ENCODE data around the gene ASH1L. TPM values are rescaled to one million over a fixed set of nuclear protein-coding genes. Genes with fewer than 3 reads are reported as not detected.

ASH1L gene
- total and polyA plus RNA-seq, 9 of the 15 experiments (the other 6 are each of a cell fraction or from before 2014, with no cell fraction given) = 2.0 to 23.3 (median 14.6) TPM

GRCh38 chr1:155324037-155324716 lies 238.4 kb downstream of the ASH1L start (continued):
- TF ChIP-seq ZNF589 (CRISPR knock-in tag; IDR thresholded peaks at IDR 0.05; ENCODE audit: low read depth) (no peak), NFATC3 (IDR thresholded peaks at IDR 0.05) (no peak), ILF3 (IDR thresholded peaks at IDR 0.05; ENCODE audit: borderline replicate concordance) (no peak), E2F4 (CRISPR knock-in tag; IDR thresholded peaks at IDR 0.05; ENCODE audit: low read depth) (no peak), ZNF408 (CRISPR knock-in tag; IDR thresholded peaks at IDR 0.05; ENCODE audit: low read depth) (no peak), FOXO4 (CRISPR knock-in tag; IDR thresholded peaks at IDR 0.05) (no peak), SMAD4 (CRISPR knock-in tag; conservative IDR thresholded peaks at IDR 0.05) (peak; percentile 54), NR4A1 (CRISPR knock-in tag; IDR thresholded peaks at IDR 0.05) (no peak), NR4A1 (tag; IDR thresholded peaks at IDR 0.05) (no peak), XRCC3 (IDR thresholded peaks at IDR 0.05) (no peak), PREB (CRISPR knock-in tag; IDR thresholded peaks at IDR 0.05) (no peak), L3MBTL2 (IDR thresholded peaks at IDR 0.05) (peak; percentile 56), ZNF24 (IDR thresholded peaks at IDR 0.05) (no peak), SRSF7 (optimal IDR thresholded peaks at IDR 0.05; ENCODE audit: low read depth, low read length) (no peak), TEAD4 (IDR thresholded peaks at IDR 0.05; ENCODE audit: low read length) (0 out of 2 replicates have a peak, but pooled peaks have one; percentile 7), TEAD4 (CRISPR knock-in tag; IDR thresholded peaks at IDR 0.05; ENCODE audit: borderline replicate concordance) (no peak), SNIP1 (IDR thresholded peaks at IDR 0.05; ENCODE audit: low read depth) (no peak), NRF1 (conservative IDR thresholded peaks at IDR 0.05 in 1 of 2, IDR thresholded peaks at IDR 0.05 in 1 of 2) (peak; percentile 81 to 84), MBD2 (IDR thresholded peaks at IDR 0.05; ENCODE audit: borderline replicate concordance, low read depth) (0 out of 2 replicates have a peak, but pooled peaks have one; percentile 34), PHTF2 (CRISPR knock-in tag; IDR thresholded peaks at IDR 0.05) (no peak), ZBTB9 (CRISPR knock-in tag; IDR thresholded peaks at IDR 0.05) (no peak), NFIX (CRISPR knock-in tag; IDR thresholded peaks at IDR 0.05; ENCODE audit: low read depth) (no peak), PHB (CRISPR knock-in tag; IDR thresholded peaks at IDR 0.05) (no peak; the same call in 1 of the 2 replicates), BCOR (IDR thresholded peaks at IDR 0.05) (no peak), PTRF (tag; IDR thresholded peaks at IDR 0.05) (no peak)
